Activated naive CD4-positive, alpha-beta T cell treated with anti-CD3 and anti-CD28 coated beads for 36 hours (primary cell): Measurements from ENCODE around the gene ZNF416. TPM values are rescaled to one million over a fixed set of nuclear protein-coding genes. Genes with fewer than 3 reads are reported as not detected.

Experiments used
- CTCF ChIA-PET: fragments of 350-600 bp; sonication (Branson Sonifier 250); formaldehyde crosslinking; loops from one replicate; lab custom pipeline; 2021; ENCODE audit warnings: antibody characterized with exemption; lab: Charles Lee
- DNase-seq: peaks from one replicate; pipeline ENCODE4 v3.0.0-alpha.2; 2020
- H3K27ac Mint-ChIP-seq: one replicate; pipeline ENCODE4 v1.8.0; 2021; ENCODE audit warnings: mild to moderate bottlenecking, mixed read lengths
- H3K27me3 Mint-ChIP-seq: one replicate; pipeline ENCODE4 v1.8.0; 2021; ENCODE audit warnings: low read depth, mixed read lengths
- H3K36me3 Mint-ChIP-seq: one replicate; pipeline ENCODE4 v1.8.0; 2021; ENCODE audit warnings: low read depth, mixed read lengths
- H3K4me1 Mint-ChIP-seq: one replicate; pipeline ENCODE4 v1.8.0; 2021; ENCODE audit warnings: low read depth, mixed read lengths
- H3K4me3 Mint-ChIP-seq: one replicate; pipeline ENCODE4 v1.8.0; 2021; ENCODE audit warnings: mild to moderate bottlenecking, moderate library complexity, mixed read lengths
- H3K9me3 Mint-ChIP-seq: one replicate; pipeline ENCODE4 v1.8.0; 2021; ENCODE audit warnings: mixed read lengths
- intact Hi-C: fragments of 100-400 bp; cut with micrococcal nuclease; formaldehyde crosslinking; loops from one replicate; pipeline ENCODE4 v1.15.1; 2023
- total RNA-seq, 2 experiments: library from RNA; stranded (reverse); gene quantifications; one replicate each; pipeline ENCODE4 v1.2.3, GENCODE V29; 2021

The ZNF416 gene
- total RNA-seq, 2 experiments from 2014 or later: 1.5 to 2.0 TPM

DNA sequence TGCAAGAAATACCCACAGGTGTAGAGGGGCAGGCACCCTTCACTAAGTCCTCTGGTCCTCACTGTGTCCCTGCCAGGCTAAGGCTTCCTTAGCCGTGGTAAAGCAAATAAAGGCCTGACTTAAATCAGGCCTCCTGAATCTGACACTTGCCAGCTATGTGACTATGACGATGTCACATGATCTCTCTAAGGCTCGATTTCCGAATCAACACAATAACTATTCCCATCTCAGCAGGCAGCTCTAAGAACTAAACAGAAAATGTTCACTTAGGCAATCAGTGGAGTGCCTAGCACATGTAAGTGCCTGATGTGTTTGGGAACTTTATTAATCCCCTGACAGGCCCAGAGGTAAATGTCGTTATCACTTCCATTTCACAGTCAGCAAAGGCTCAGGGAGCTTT lies 21.1 kb downstream of the ZNF416 start:
- H3K27ac Mint-ChIP-seq: no peak overlapping the region
- H3K4me3 Mint-ChIP-seq: no peak overlapping the region
- H3K36me3 Mint-ChIP-seq: peaks cover 62% of the 10 kb centered on the region
- CTCF ChIA-PET: interaction anchor here (1.1 kb wide), 1 partner anchor 345 kb away, joined by 3 read pairs; no protein-coding TSS in a partner anchor
- DNase-seq: no peak
- H3K4me1 Mint-ChIP-seq: peaks cover 25% of the 10 kb centered on the region
- peaks cover 48% of the 10 kb centered on the region for H3K9me3 Mint-ChIP-seq
- intact Hi-C loops: loop anchor here (2.0 to 5.0 kb wide), 4 partner anchors 21 to 360 kb away; partner anchors contain the start of genes ZNF416, ZNF417, ZNF460 and ZNF773
- H3K27me3 Mint-ChIP-seq: no peaks in the 10 kb centered on the region

DNA sequence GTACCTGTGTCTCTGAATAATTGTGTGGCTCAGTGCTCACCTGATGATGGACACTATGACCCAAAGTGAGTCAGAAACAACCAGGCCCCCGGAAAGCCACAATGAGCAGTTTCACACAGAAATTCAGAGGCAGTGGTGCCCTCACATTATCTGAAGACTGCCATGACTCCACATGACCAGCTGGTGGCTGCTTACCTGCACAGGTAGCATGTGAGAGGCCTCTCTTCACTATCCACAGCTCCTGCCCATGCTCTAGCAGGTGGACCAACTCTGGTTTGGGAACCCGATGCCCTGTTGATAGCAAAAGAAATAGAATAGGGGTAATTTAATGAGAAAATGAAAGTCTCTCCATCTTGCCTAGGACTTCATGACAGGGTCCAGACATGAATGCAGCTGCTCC lies 26.3 kb downstream of the ZNF416 start:
- intact Hi-C loops: no loop called here
- CTCF ChIA-PET: interaction anchor here (0.6 kb wide), 1 partner anchor 57 kb away, joined by 3 read pairs; no protein-coding TSS in a partner anchor
- no peak for DNase-seq
- no peaks in the 10 kb centered on the region for H3K4me1 Mint-ChIP-seq
- no peak overlapping the region for H3K4me3 Mint-ChIP-seq
- H3K9me3 Mint-ChIP-seq: peaks cover 71% of the 10 kb centered on the region
- no peaks in the 10 kb centered on the region for H3K27me3 Mint-ChIP-seq
- no peak overlapping the region for H3K27ac Mint-ChIP-seq
- peaks cover 97% of the 10 kb centered on the region for H3K36me3 Mint-ChIP-seq

DNA sequence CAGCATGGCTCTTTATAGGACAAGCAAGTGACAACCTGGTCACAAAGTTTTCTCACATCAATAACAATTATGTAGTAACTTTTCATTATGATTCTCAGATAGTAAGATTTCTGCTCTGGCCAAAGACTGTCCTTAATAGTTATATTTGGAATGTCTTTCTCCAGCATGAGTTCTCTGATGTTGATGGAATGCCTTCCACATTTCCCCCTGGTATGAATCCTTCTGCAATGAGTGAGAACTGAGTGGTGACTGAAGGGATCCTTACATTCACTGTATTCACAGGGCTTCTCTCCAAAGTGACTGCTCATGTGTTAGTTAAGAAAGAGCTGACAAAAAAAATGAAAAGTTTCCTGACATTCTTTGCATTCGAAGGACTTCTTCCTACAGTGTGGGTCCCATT lies 32.2 kb downstream of the ZNF416 start:
- DNase-seq: no peak
- Mint-ChIP-seq H3K27ac (no peak overlapping the region), H3K9me3 (peaks cover 73% of the 10 kb centered on the region), H3K36me3 (peaks cover 94% of the 10 kb centered on the region), H3K4me3 (no peak overlapping the region), H3K4me1 (no peaks in the 10 kb centered on the region), H3K27me3 (no peaks in the 10 kb centered on the region)
- intact Hi-C loops: no loop called here
- CTCF ChIA-PET: no interaction called here

DNA sequence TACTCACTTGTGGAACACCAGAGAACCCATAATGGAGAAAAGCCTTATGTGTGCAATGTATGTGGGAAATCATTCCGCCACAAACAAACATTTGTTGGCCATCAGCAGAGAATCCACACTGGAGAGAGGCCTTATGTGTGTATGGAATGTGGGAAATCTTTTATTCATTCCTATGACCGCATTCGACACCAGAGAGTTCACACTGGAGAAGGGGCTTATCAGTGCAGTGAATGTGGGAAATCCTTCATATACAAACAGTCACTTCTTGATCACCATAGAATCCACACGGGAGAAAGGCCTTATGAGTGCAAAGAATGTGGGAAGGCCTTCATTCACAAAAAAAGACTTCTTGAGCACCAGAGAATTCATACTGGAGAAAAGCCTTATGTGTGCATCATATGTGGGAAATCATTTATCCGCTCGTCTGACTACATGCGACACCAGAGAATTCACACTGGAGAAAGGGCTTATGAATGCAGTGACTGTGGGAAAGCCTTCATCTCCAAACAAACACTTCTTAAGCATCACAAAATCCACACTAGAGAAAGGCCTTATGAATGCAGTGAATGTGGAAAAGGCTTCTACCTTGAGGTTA lies 40.7 kb downstream of the ZNF416 start:
- DNase-seq: no peak
- H3K9me3 Mint-ChIP-seq: peaks cover 83% of the 10 kb centered on the region
- no peak overlapping the region for H3K4me3 Mint-ChIP-seq
- H3K36me3 Mint-ChIP-seq: peaks cover 95% of the 10 kb centered on the region
- H3K27ac Mint-ChIP-seq: no peak overlapping the region
- intact Hi-C loops: no loop called here
- no peaks in the 10 kb centered on the region for H3K4me1 Mint-ChIP-seq
- CTCF ChIA-PET: no interaction called here
- H3K27me3 Mint-ChIP-seq: no peaks in the 10 kb centered on the region

DNA sequence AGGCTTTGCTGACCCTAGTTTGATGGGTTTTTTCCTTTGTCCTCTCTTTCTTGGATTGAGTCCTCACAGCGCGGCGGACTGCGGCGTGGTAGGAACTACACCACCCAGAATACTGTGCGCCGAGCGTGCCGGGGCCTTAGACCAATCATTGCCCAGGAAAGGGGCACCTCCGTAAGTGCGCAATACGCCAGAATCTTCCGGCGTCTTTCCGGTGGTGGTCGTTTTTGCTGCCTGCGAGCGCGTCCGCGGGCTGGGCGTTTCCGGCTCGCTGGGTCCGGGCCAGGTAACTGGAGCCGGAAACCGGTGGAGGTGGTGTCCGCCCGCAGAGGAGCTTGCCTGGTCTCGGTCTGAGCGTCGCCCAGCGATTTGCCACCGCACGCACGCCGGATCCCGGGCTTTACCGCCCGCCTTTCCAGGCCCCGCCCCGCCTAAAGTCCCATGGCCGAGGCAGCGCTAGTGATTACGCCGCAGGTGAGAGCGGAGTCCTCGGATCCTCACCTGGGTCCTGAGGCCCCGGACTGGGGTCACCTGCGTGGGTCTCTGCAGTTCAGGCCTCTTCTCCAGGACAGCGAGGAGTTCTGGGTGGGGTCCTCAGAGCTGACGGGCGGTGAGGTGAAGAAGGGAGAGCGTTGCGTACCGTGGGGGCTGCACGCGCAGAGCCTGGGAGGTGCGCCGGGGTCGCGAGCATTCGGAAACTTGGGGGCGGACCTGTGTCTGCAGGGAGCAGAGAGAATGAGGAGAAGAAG lies 51.4 kb downstream of the ZNF416 start, which contains the start of gene ZNF549:
TSS of gene ZNF549 (plus strand) at position 221 of the 746 bp plus-strand sequence. CDS start at position 439, 218 bp downstream.
- intact Hi-C loops: loop anchor here (1.0 kb wide), 6 partner anchors 28 to 655 kb away; partner anchors contain the start of genes ZNF211, ZNF548, ZNF586 and ZNF772
- Mint-ChIP-seq H3K36me3 (peaks cover 48% of the 10 kb centered on the region), H3K27me3 (no peaks in the 10 kb centered on the region), H3K27ac (peak within 1 kb of the TSS; percentile 70), H3K4me1 (peaks cover 14% of the 10 kb centered on the region), H3K9me3 (peaks cover 40% of the 10 kb centered on the region), H3K4me3 (peak within 1 kb of the TSS; percentile 80)
- CTCF ChIA-PET: no interaction called here
- peak; percentile 91 for DNase-seq

Other genes starting within 250 kb of the ZNF416 start
- gene ZNF304, start 227.6 kb downstream of the ZNF416 start, total RNA-seq: 1 to 10 TPM; 3.3 to 3.6 TPM
- gene TRAPPC2B, start 215.4 kb downstream of the ZNF416 start, total RNA-seq: 1 to 10 TPM; 3.1 to 3.4 TPM
- 1 to 10 TPM in 1 of 2 experiments, under 1 TPM in 1; 0.84 to 1.3 TPM for gene ZNF547, start 215.4 kb downstream of the ZNF416 start, total RNA-seq
- 10 to 100 TPM; 11.9 to 13.3 TPM for gene ZNF548, start 189.1 kb downstream of the ZNF416 start, total RNA-seq
- 1 to 10 TPM; 4.6 to 6.3 TPM for gene ZNF17, start 167.8 kb downstream of the ZNF416 start, total RNA-seq
- 1 to 10 TPM; 8.2 to 9.9 TPM for gene ZNF749, start 143.6 kb downstream of the ZNF416 start, total RNA-seq
- gene VN1R1, start 121.8 kb downstream of the ZNF416 start, total RNA-seq: under 1 TPM; 0.15 to 0.19 TPM
- gene ZNF772, start 101.3 kb downstream of the ZNF416 start, total RNA-seq: 1 to 10 TPM; 6.0 to 8.3 TPM
- gene ZNF419, start 91.2 kb downstream of the ZNF416 start, total RNA-seq: 1 to 10 TPM; 5.3 to 5.9 TPM
- gene ZNF773, start 79.0 kb downstream of the ZNF416 start, total RNA-seq: 1 to 10 TPM; 4.2 to 5.0 TPM
- 1 to 10 TPM; 1.8 TPM for gene ZNF549, start 51.6 kb downstream of the ZNF416 start, total RNA-seq
- gene ZNF550, start 19.0 kb downstream of the ZNF416 start, total RNA-seq: 1 to 10 TPM; 6.6 to 9.3 TPM
- 1 to 10 TPM; 3.3 to 3.6 TPM for gene ZIK1, start 5.2 kb upstream of the ZNF416 start, total RNA-seq
- 1 to 10 TPM; 4.0 to 4.4 TPM for gene ZNF530, start 21.0 kb upstream of the ZNF416 start, total RNA-seq
- gene ZNF134, start 35.3 kb upstream of the ZNF416 start, total RNA-seq: 1 to 10 TPM; 6.9 to 7.0 TPM
- gene ZNF211, start 54.3 kb upstream of the ZNF416 start, total RNA-seq: 1 to 10 TPM; 5.2 to 5.7 TPM
- not detected for gene ZSCAN4, start 90.0 kb upstream of the ZNF416 start, total RNA-seq
- 1 to 10 TPM; 4.7 to 6.0 TPM for gene ZNF551, start 103.1 kb upstream of the ZNF416 start, total RNA-seq
- gene ZNF154, start 130.3 kb upstream of the ZNF416 start, total RNA-seq: under 1 TPM; 0.64 to 0.69 TPM
- 1 to 10 TPM; 7.1 to 7.2 TPM for gene ZNF671, start 148.7 kb upstream of the ZNF416 start, total RNA-seq
- 10 to 100 TPM in 1 of 2 experiments, 1 to 10 TPM in 1; 9.4 to 10.3 TPM for gene ZNF776, start 167.9 kb upstream of the ZNF416 start, total RNA-seq
- gene ZNF586, start 190.8 kb upstream of the ZNF416 start, total RNA-seq: 10 to 100 TPM; 14.5 to 14.9 TPM
- 1 to 10 TPM; 3.9 to 4.4 TPM for gene ZNF552, start 236.0 kb upstream of the ZNF416 start, total RNA-seq